ENCODE data around the gene ZNF502.
A peak's percentile ranks its signal among the peaks of the same experiment; 100 is the strongest.
"Not testable (repeated sequence)": the region's sequence is repeated elsewhere in the genome, so short reads cannot be mapped to it uniquely, and the experiment has no call there.

ZNF502 gene

DNA sequence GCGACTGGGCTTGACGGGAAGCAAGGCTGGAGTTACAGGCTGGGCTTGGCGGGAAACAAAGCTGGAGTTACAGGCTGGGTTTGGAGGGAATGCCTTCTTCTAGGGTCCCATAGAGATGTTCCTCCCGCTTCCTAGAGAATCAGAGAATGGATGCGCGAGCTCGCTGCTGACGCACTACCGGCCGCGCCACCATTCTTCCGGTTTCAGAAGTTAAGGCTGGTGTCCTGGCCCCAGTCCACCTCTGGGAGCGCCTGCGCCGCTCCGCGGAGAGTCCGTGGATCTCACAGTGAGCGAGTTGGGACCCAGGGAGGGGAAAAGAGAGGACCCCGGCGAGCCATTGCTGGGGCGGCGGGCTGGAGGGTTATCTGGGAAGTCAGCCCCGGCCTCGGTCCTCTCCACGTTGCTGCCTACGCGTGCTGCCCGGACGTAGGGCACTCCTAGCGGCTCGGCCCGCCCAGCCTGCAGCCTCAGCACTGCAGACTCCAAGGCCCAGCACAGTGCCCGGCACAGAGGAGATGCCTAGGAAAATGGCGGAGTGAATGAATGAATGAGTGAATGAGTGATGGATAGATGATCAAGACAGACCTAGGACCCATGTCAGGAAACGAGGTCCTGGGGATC, at the start of gene ZNF502:
Gene ZNF502, plus strand, starts transcription at position 206 of the 621 bp plus-strand sequence. CDS start 7,602 bp downstream, outside the sequence.
- peak in 2 of 3 donors; percentile 14 to 39 for DNase-seq (ENCODE audit: low read depth in 3 of 3, low spot score in 1 of 3)

DNA sequence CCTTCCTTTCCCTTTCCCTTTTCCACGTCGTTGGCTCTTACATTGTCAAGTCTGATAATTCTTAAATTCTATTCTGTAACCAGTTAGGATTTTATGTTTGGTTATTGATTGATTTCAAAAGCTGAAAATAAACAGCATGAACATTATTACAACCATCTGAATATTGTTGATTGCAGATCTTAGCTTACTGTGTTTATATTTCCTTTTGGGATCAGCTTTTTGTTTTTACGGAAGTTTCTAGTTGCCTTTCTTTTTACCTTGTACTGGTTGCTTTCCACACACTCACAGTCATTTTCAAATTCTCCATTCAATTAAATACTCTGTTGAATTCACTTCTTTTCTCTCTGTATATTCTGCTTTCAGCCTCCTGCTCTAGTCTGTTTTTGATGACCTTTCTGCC, 47.3 kb upstream of the ZNF502 start:
- DNase-seq (ENCODE audit: low read depth in 3 of 3, low spot score in 1 of 3): no peak

DNA sequence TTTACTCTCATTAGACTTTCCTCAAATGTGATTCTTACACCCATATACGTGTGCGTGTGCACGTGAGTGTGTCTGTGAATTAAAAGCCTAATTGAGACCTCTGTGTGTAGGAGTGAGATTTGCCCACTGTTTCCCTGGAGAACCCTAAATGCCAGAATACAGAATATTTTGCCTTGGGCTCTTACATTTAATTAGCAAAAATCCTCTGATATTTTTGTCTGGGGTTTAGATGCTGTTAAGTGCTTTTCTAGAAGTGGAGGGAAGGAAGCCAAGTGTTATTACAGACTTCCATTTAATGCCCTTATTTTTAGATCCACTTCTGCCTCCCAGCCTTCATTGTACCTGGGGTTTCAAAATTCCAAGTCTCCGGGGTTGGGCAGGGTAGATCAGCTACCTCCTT, 46.1 kb upstream of the ZNF502 start:
- no peak for DNase-seq (ENCODE audit: low read depth in 3 of 3, low spot score in 1 of 3)

DNA sequence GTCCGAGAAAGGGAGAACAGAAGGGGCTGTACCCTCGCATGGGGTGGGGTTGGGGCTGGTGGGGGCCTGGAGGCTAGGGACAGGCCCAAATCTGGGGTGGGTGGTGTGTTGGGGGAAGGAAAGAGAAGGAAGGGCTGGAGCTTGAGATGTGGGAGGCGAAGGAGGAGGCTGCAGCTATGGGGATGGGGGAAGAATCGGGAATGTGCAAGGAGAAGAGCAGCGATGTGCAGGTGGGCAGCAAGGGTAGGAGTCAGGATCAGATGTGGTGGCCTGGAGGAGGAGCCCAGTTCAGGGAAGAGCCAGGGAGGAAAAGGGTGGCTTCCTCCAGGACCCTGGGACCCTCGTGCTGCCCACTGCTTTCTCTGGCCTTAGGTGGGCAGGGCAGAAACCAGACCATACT, 42.7 kb upstream of the ZNF502 start:
- DNase-seq (ENCODE audit: low read depth in 3 of 3, low spot score in 1 of 3): no peak

DNA sequence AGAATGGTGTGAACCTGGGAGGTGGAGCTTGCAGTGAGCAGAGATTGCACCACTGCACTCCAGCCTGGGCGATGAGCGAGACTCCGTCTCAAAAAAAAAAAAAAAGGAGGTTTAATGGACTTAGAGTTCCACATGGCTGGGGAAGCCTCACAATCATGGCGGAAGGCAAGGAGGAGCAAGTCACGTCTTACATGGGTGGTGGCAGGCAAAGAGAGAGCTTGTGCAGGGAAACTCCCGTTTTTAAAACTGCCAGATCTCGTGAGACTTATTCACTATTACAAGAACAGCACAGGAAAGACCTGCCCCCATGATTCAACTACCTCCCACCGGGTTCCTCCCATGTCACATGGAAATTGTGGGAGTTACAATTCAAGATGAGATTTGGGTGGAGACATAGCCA, 39.0 kb upstream of the ZNF502 start:
- DNase-seq (ENCODE audit: low read depth in 3 of 3, low spot score in 1 of 3): not testable (repeated sequence)

DNA sequence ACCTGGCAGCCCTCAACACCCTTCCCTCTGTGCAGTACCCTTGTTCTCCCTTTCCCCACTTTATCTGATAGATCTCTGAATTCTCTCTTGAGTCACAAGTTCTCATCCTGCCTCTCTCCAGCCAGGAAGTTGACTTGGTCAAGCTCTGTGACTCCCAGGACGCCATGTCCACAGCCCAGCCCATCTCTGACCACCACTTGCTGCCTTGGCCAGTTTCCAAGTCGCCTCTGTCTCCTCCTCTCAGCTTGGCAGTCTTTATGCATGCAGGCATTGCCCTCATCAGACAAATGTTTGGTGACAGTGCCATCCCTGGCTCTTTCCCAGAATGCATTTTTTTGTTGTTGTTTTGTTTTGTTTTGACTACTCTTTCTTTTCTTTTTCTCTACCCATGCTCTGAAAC, 38.2 kb upstream of the ZNF502 start:
- no peak for DNase-seq (ENCODE audit: low read depth in 3 of 3, low spot score in 1 of 3)

DNA sequence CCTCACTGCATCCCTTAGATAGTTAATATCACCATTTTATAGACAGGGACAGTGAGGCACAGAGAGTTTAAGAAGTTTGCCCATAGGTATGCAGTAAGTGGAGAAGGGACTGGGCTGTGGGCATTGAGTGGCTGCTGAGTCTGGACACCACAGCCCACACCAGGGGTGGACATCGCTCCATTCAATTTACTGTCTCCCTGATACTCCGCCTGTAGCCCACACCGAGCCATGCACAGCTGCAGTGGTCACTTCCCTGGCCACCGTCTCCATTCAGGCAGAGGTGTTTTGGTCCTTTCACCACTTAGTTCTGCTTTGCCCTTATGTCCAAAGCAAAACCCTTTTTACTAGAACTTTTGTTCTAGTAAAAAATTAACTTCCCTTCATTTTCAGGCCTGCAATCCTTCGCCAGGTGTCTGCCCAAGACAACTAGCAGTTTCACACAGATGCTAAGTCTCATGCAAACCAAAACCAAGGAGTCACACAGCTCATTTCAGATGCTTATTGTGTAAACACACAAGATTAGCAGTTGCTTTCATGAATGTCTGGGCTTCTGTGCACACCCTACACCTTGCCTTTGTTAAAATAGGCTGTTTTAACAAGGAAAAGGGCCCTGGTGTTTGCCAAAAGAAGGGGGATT, 33.9 kb upstream of the ZNF502 start:
- no peak for DNase-seq (ENCODE audit: low read depth in 3 of 3, low spot score in 1 of 3)

DNA sequence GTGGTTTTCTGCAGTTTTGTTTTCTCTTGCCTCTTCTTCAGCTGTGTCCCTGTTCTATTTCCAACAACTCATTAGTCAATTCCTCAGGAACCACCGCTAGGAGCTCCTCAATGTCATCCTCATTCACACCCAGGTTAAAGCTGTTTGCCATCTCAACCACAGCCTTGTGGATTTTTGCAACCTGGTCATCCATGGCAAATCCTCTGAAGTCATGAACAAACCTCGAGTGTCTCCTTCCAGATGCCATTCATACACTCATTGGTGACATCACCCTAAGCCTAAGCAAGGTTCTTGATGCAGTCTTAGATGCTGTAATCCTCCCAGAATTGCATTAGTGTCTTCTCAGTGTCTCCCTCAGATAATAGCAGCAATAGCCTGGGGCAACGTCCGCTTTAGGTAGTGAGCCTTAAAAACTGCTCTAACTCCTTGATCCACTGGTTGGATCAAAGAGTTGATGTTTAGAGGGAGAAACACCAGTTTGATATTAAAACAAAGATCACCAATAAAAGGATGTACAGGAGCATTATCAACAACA, 31.5 kb upstream of the ZNF502 start:
- no peak for DNase-seq (ENCODE audit: low read depth in 3 of 3, low spot score in 1 of 3)

DNA sequence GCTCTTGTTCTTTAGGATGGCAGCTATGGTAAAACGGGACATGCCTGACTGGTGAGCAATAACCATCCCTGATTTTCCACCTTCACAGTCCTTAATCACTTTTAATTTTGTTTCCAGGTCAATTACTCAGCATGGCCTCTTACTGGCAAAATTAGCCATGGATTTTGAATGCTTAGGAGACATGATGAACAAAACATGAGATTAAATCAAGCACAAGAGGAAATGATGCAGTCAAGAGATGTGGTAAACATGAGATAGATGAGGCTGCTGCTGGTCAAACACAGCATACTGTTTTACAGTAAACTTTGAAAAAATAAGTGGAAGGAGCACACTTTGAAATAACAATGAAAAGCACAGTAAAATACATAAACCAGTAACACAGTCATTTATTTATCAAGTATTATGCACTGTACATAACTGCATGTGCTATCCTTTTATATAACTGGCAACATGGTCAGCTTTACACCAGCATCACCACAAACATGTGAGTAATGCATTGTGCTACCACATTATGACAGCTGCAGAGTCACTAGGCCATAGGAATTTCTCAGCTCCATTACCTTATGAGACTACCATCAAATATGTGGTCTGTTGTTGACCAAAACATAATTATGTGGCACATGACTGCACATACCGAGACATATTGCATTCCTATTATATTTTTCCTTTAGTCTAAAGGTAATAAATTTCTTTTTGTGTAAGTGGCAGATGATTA, 30.1 kb upstream of the ZNF502 start:
- no peak for DNase-seq (ENCODE audit: low read depth in 3 of 3, low spot score in 1 of 3)

DNA sequence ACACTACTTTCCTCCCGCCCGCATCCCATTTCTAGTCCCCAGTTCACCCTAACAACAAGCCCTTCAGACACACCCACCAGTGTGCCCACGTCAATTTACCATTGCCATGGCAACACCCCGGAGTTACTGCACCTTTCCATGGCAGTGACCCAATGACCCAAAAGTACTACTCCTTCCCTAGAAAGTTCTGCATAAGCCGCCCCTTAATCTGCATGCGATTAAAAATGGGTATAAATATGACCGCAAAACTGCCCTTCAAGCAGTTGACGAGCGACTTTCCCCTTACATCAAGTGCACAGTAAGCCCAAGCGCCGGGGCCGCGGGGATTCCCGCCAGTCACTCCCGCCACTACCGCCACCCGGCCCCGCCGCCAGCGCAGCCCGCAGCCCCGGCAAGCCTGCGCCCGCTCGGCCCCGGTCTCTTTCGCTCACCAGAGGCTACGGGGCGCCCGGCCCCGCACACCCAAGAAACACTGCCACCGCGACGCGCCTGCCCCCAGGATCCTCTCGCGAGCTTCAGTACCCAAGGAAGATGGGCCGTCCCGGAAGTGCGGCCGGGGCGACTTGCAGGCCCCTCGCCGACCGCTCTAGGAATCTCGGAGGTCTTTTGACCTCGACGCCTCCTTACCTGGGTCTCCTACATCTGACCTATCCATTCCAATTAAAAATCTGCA, 27.2 kb upstream of the ZNF502 start:
- peak in 1 of 3 donors; percentile 24 for DNase-seq (ENCODE audit: low read depth in 3 of 3, low spot score in 1 of 3)

DNA sequence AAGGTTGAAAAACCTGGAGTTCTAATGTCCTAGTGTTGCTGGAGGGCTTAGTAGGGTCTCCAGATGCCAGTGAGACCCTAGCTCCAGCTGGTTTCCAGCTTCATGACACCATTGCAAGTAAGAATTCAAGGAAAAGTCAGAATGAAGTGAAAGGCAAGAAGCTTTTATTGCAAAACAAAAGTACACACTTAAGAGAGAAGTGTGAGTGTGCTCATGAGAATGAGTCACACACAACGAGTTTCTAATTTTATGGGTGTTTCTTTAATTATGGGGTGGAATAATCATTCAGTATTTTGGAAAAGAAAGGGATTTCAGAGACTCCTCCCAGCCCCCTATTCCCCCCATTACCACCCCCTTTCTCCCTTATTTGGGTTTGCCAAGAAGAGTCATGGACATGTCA, 24.6 kb upstream of the ZNF502 start:
- DNase-seq (ENCODE audit: low read depth in 3 of 3, low spot score in 1 of 3): no peak

DNA sequence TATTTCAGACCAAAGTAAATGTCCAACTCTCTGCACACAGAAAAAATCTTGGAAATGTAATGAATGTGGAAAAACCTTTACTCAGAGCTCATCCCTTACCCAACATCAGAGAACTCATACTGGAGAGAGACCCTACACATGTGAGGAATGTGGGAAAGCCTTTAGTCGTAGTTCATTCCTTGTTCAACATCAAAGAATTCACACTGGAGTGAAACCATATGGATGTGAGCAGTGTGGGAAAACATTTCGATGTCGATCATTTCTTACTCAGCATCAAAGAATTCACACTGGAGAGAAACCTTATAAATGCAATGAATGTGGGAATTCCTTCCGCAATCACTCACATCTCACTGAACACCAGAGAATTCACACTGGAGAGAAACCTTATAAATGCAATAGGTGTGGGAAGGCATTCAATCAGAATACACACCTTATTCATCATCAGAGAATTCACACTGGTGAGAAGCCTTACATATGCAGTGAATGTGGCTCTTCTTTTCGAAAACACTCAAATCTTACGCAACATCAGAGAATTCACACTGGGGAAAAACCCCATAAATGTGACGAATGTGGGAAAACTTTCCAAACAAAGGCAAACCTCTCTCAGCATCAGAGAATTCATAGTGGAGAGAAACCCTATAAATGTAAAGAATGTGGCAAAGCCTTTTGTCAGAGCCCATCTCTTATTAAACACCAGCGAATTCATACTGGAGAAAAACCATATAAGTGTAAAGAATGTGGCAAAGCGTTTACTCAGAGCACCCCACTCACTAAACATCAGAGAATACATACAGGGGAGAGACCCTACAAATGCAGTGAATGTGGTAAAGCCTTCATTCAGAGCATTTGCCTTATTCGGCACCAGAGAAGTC, 9.0 kb downstream of the ZNF502 start:
- no peak for DNase-seq (ENCODE audit: low read depth in 3 of 3, low spot score in 1 of 3)

DNA sequence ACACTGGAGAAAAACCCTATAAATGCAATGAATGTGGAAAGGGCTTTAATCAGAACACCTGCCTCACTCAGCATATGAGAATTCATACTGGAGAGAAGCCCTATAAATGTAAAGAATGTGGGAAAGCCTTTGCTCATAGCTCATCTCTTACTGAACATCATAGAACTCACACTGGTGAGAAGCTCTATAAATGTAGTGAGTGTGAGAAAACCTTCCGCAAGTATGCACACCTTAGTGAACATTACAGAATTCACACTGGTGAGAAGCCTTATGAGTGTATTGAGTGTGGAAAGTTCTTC, 9.6 kb downstream of the ZNF502 start:
- no peak for DNase-seq (ENCODE audit: low read depth in 3 of 3, low spot score in 1 of 3)

DNA sequence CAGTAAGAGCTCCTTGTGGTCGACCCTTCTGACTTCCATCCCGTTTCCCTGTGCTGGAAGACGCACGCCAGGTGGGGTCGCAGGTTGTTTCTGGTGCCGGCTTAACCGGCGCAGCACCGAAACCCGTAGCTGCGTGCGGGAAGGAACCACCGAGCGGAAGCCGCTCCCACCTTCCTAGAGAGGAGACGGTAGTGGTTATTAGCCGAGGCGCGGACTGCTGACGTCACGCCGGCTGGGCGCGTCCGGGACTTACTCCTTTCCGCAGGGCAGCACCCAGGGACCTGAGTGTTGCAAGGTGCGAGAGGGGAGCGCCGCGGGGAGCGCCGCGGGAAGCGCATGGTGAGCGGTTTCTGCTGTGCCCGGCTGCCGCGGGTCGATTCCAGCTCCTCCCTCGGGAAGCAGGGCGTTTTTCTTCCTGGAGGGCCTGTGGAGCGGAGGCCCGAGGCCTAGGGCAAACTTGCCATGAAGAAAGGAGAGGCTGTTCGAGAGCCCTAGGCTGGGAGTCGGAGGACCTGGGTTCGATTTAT, 17.0 kb downstream of the ZNF502 start, which contains the start of gene ZNF501:
Gene ZNF501, plus strand, starts transcription at position 252 of the 527 bp plus-strand sequence. CDS start 4,787 bp downstream, outside the sequence.
- peak; percentile 46 to 76 (median 60) for DNase-seq (ENCODE audit: low read depth in 3 of 3, low spot score in 1 of 3)

DNA sequence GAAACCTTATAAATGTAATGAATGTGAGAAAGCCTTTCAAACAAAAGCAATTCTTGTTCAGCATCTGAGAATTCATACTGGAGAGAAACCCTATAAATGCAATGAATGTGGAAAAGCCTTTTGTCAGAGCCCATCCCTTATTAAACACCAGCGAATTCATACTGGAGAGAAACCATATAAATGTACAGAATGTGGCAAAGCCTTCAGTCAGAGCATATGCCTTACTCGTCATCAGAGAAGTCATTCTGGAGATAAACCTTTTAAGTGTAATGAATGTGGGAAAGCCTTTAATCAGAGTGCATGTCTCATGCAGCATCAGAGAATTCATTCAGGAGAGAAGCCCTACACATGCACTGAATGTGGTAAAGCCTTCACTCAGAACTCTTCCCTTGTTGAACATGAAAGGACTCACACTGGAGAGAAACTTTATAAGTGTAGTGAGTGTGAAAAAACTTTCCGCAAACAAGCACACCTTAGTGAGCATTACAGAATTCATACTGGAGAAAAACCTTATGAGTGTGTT, 22.2 kb downstream of the ZNF502 start:
- DNase-seq (ENCODE audit: low read depth in 3 of 3, low spot score in 1 of 3): no peak

DNA sequence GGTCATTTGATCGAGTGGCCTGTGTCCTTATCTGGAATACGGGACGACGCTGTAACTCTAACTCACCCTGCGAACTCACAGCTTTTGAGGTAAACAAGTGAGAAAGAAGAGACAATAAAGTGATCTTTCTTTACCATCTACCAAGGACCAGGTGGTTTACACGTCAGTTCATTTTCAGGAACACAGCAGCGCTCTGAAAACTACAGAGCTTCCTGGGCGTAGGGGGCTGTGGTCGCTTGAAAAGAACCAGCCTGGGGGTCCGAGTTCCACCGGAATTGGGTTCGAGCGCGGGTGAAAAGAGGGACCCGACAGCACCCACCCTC, 48.6 kb downstream of the ZNF502 start:
- DNase-seq (ENCODE audit: low read depth in 3 of 3, low spot score in 1 of 3): no peak

DNA sequence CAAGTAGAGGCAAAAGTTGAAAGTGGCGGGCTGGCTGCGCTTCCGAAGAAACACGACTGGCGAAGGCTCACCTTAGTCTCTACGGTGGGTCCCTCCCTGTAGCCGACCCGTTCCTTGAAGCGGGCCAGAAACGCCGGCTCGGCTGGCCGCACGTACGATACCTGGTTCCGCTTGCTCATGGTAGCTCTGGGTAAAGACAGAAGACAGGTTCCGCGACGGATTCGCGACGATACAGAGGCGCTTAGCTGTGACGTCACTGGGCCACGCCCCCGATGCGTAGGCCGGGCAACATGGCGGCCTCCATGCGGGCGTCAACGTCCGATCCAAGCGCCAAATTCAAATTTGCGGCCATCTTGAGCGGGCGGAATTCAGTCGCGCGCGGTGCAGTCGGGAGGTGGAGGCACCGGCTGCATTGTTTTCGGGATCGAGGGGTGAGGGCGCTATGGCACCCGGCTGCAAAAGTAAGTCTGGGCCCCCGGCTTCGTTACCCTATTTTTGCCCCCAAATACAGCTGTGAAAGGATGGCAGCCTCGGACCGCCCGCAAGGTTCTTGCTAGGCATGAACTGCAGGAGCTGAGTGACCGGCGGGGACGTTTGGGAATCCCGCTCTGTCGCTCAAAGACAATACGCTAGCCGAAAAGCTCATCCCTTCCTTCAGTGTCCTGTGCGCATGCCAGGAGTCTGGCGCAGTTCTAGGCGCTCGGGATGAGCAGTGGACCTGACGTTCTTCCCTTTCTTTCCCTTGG, 49.1 kb downstream of the ZNF502 start, which contains the start of the genes KIAA1143 and KIF15:
Gene KIAA1143, minus strand, starts transcription at position 196 of the 746 bp plus-strand sequence. Its CDS starts 17 bp downstream, at position 179.
Gene KIF15, plus strand, starts transcription at position 371 of the 746 bp plus-strand sequence. Its CDS starts 72 bp downstream, at position 443.
- DNase-seq (ENCODE audit: low read depth in 3 of 3, low spot score in 1 of 3): peak; percentile 89 to 99 (median 91)

DNA sequence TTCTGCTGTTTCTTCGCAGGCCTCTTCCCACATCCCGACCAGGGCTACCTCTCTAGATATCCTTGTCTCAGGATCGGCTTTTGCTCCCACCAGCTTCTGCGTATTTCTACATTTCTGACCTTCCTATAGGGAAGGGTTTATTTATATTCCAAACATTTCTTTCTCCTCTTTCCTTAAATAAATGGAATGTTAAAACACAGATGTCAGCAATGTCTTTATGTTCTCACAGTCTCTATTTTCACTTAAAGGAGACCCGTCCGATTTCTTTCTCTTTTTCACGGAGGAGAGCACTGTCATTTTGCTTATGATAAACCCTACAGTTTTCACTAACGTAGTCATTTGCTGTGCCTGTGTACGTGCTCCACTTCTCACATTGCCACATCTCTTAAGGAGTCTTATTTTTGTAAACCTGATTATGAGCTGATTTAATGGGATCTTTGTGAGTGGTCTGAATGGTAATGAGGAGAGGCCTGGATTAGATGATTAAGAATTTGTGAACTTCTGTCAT, 49.8 kb downstream of the ZNF502 start:
- DNase-seq (ENCODE audit: low read depth in 3 of 3, low spot score in 1 of 3): no peak

DNA sequence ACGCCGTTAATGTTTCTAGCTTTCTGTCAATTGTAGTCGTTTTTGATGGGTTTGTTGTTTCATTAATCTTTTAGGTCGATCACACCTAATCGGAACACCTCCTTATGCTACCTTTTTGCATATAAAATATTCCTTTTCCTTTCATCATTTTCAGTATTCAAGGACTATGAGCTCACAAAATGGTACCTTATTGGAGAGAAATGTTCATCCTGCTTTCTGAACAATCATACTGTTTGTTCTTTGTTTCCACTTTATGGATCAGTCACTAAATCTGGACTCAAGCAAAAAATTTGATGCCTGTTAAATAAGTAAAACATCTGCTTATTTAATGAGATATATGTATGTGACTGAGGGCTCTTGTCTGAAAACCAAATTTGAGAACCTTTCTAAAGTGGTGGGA, 50.2 kb downstream of the ZNF502 start:
- no peak for DNase-seq (ENCODE audit: low read depth in 3 of 3, low spot score in 1 of 3)

All from stimulated activated CD4-positive, alpha-beta T cell treated with anti-CD3 and anti-CD28 coated beads, TNF-alpha, amount 100 ng/mL, for 1 hour (primary cell).